ENCODE results near the gene DENND10.

DENND10 gene

DNA sequence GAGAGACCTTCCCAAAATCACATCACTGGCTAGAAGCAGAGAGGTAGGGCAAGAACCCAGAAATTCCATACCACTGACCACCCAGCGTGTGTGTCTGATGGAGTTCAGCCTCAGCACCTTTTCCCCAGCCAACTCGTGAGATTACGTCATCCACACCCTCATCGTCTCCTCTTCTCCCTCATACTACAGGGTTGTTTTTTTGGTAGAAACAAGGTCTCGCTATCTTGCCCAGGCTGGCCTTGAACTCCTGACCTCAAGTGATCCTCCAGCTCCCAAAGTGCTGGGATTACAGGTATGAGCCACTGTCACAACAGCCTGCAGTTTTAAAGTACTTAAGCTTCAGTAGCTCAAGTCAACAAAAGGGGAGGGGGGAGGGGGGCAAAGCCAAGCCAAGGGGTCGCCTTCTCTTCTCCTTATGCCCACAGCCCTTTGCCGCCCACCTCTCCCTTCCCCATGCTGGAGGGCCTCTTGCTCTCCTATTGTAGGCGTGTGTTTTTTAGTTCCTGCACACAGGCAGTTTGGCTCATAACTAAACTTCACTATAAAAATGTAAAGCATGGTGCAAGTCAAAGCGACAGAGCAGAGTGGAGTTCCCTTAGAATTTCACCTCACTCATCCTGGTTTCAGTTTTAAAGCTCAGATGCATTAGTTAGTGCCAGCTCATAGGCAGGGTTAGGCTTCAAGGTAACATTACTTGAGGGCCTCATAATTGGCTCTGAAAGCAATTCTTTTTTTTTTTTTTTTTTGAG lies 79.9 kb downstream of the DENND10 start:
- H3K27ac ChIP-seq, result no peak overlapping the region
- TF ChIP-seq, protein P1, sequence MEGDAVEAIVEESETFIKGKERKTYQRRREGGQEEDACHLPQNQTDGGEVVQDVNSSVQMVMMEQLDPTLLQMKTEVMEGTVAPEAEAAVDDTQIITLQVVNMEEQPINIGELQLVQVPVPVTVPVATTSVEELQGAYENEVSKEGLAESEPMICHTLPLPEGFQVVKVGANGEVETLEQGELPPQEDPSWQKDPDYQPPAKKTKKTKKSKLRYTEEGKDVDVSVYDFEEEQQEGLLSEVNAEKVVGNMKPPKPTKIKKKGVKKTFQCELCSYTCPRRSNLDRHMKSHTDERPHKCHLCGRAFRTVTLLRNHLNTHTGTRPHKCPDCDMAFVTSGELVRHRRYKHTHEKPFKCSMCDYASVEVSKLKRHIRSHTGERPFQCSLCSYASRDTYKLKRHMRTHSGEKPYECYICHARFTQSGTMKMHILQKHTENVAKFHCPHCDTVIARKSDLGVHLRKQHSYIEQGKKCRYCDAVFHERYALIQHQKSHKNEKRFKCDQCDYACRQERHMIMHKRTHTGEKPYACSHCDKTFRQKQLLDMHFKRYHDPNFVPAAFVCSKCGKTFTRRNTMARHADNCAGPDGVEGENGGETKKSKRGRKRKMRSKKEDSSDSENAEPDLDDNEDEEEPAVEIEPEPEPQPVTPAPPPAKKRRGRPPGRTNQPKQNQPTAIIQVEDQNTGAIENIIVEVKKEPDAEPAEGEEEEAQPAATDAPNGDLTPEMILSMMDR (conservative IDR thresholded peaks at IDR 0.05), result no peak
- no peak for TF ChIP-seq ZFX (IDR thresholded peaks at IDR 0.05)

Measured in C4-2B (cell line).